Measurements from ENCODE around the gene PAK1. TPM values are rescaled to one million over a fixed set of nuclear protein-coding genes. Genes with fewer than 3 reads are reported as not detected.
"Not testable (repeated sequence)": the region's sequence is repeated elsewhere in the genome, so short reads cannot be mapped to it uniquely, and the experiment has no call there.

The PAK1 gene
- total RNA-seq, 1 donor from 2014 or later, result 54.8 TPM

DNA sequence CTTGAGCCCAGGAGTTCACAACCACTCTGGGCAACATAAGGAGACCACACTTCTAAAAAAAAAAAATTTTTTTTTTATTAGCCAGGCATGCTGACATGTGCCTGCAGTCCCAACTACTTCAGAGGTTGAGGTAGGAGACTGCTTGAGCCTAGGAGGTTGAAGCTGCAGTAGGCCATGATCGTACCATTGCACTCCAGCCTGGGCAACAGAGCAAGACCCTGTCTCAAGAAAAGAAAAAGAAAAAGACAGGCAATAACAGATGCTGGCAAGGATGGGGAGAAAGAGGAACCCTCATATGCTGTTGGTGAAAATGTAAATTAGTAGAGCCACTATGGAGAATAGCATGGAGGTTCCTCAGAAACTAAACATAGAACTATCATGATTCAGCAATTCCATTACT is 64.8 kb downstream of the PAK1 start:
- intact Hi-C loops (cut with micrococcal nuclease), result no loop called here

DNA sequence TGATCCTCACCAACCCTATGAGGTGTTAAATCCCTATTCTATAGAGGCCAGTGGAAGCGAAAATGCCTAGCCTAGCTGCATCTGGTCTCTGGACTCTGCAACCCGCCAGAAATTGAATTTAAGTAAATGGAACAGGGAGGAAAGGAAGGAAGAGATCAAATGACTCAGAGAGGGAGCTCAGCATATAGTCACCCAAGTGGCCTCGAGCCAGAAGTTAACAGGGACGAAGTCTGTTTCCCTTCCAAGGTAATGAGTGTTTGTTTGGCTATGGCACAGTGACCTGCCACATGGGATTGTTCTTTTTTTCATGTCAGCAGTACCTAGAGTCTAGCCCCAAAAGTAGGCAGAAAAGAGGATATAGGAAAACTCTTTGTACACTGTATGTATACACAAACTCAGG is 66.3 kb downstream of the PAK1 start:
- intact Hi-C loops (cut with micrococcal nuclease), result no loop called here

DNA sequence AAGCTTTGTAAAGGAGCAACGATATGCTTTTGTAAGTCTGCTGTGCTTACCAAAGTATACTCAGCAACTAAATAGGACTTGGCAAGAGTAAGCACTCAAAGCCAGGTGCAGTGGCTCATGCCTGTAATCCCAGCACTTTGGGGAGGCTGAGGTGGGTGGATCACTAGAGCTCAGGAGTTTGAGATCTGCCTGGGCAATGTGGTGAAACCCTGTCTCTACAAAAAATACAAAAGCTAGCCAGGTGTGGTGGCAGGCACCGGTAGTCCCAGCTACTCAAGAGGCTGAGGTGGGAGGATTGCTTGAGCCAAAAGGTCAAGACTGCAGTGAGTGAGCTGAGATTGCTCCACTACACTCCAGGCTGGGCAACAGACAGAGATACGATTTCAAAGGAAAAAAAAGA is 67.5 kb downstream of the PAK1 start:
- intact Hi-C loops (cut with micrococcal nuclease), result no loop called here

DNA sequence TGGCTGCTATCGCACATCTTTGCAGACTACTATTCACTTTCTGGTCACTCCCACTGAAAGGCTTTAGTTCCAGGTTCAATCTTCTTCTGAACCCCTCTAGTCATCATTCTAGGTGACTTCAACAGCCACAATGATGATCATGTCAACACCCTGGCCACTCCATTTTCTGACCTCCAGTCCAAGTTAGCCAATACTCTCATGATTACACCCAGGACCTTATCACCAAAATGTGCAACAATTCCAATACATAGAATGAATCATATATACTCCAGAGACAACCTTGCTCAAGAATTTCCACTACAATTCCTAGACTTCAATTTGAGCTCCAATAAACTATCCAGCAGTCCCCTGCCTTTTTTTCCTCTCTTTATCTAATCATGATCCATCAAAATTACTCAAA is 70.7 kb downstream of the PAK1 start:
- intact Hi-C loops (cut with micrococcal nuclease), result no loop called here

DNA sequence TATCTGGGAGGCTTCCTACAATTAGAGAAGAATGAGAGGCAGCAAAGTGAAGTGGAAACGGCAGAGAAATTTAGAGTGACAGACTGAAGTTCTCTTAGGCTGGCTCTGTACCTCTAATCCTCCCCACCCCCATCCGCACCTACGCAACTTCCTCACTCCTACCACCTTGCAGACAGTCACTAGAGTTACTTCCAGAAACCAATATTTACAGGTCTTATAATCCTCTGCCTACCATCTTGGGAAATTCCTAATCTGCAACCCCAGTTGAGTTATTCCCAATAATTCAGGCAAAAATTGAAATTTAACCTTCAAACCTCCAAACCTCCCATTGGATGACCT is 71.7 kb downstream of the PAK1 start:
- intact Hi-C loops (cut with micrococcal nuclease), result no loop called here

DNA sequence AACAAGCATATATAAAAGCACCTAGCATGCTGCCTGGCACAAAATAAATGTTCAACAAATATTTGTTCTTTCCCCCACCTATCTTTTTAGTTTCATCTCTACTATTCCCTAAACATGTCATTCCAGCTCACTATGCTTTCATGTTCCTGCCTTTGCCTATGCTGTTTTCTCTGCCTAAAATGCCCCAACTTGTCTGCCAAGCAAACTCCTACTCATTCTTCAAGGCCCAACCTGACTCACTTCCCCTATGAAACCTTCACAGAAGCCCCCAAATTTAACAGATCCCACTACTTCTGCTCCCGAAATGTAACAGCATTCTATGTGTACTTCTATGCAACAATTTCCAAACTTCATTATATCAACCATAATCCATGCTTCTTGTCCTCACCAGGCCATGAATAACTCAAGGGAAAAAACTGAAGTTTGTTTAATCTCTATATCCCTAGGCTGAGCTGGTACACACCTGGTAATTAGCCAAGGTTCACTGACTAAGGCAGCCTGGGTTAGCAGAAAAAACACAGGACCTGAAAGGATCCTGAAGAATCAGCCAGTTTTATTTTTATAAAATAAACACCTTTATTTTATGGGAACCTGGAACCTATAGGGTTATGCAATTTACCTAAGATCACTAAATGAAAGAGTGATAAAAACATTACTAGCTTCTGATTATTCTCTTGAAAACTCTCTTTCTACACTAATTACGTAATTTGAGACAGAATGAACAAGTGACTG is 72.2 kb downstream of the PAK1 start:
- intact Hi-C loops (cut with micrococcal nuclease), result no loop called here

DNA sequence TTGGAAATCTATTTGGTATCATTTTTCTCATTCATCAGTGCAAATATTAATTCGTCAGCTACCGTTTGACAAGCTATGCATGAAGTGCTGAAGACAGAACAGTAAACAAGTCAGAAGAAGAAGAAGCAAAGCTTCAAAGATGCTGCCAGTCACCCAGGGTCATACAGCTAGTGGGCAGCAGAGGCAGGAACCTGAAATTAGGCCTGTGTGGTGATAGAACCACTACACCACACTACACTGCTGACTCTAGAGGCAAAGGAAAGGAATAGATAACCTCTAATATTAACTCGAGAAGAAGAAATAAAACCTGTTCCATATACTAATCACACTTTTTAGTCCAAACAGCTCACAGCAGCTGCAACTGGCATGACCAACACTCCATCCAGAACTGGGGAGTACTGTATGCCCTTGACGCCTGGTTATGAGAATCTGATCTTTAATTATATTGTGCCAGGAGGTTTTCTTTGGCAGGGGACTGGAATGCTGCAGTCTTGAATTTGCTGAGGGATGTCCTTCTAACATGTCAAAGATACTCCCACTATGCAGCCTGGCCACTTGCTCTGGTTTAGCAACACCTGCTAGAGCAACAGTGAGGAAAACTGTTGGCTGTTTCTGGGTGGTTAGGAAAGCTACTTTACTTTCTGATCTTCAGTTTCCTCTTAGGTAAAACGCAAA is 73.0 kb downstream of the PAK1 start:
- intact Hi-C loops (cut with micrococcal nuclease), result no loop called here

DNA sequence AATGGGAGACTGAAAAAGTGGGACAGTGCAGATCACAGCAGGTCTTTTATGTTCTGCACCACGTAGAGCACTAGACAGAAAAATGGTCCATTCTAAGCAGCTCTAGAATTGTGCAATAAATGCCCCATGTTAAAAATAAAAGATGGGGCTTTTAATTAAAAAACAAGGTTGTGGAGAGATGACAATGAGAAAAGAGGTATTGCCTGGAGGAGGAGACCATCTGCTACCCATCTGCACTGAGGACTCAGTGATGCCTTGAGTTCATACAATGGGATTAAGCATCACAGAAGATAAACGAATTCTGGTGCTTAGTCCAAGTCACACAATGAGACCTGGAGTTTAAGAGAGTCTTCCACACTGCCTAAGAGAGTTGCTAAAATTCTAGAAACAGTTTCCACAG is 73.6 kb downstream of the PAK1 start:
- intact Hi-C loops (cut with micrococcal nuclease), result no loop called here

DNA sequence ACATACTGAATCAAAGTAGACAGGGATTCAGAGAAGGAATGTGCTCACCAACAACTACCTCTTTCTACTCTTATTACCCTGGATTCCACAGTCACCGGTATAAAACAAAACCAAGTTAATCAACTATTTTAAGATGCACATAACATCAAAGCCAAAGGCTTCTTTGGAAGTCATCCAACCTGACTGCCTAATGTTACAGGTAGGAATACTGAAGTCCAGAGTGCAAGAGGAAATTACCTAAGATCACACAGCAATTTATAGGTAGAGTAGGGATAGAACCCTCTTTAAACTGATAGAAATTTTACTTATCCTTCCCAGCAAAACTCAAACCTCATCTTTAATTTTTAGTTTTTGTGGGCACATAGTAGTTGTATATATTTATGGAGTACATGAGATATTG is 76.3 kb downstream of the PAK1 start:
- intact Hi-C loops (cut with micrococcal nuclease), result no loop called here

DNA sequence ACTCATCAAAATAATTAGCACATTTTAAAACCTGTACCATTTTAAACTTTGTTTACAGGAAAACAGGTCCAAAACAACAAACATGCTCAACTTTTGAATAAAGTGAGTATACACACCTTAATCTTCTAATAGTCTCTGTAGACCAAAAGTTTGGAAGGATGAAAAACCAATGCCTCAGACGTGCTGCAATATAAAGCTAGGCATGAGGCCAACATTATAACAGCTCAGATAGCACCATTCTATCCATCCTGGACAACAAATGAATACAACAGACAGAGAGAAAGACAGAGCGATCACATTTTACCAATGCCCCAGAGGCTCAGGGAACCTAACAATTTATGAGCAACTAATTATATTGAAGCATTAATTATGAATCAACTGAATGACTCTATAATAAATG is 77.0 kb downstream of the PAK1 start:
- intact Hi-C loops (cut with micrococcal nuclease), result no loop called here

DNA sequence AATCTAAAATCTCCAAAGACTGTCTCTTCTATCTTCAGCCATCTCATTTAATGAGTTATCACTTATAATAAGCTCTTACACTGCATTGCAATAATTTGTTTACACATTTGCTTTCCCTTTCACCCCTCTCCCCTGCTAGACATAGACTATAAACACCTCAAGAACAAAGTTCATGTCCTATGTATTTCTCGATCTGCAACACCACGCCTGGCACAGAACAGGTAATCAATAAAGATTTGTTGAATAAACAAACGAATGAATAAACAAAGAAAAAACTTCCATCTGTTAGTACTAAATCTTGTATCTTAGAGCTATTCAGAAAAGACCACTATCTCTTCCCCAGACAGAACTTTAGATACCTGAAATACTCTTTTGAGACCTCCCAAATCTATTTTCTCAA is 77.6 kb downstream of the PAK1 start:
- intact Hi-C loops (cut with micrococcal nuclease), result no loop called here

DNA sequence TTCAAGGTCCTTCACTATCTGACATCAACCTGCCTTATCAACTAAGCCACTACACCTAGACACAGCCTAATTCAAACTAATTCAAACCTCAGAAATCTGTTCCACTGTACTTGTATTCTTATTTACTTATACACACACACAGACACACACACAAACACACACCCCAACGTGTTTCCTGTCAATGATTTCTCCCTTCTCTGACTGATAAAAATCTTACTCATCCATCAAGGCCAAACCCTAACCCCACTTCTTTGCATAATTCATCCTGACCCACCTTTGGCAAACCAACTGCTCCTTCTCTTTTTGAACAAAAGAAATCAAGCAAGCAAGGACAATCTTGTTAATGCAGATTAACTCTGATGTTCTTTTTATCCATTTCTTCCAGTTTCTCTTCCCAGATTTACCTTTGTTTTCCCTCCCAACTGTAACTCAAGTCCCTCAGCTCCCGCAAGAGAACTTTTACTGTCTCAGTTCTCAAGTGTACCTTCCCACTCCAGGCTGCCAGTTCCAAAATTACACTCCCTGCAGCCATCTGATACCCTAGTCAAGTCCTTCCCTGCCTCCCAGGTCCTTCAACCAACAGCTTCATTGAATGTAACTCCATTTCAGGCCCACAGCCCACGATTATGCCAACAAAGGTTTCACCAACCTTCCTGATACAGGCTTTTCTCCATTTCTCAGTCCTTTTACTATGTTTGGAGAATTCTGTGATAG is 78.3 kb downstream of the PAK1 start:
- intact Hi-C loops (cut with micrococcal nuclease), result no loop called here

DNA sequence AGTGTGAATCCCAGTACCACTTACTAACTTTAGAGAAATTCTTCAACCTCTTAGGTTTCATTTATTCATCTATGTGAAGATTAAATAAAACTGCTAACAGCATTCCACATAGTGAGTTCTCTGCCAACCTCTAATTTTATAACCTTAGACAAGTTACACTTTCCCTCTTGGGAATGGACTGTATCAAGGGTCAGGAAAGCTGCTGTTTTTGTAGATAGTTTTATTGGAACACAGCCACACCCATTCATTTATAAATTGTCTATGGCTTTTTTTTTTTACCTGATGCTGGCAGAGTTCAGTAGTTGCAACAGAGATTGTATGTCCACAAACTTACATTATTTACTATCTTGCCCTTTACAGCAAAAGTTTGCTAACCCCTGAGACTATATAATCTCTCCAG is 81.1 kb downstream of the PAK1 start:
- intact Hi-C loops (cut with micrococcal nuclease), result no loop called here

DNA sequence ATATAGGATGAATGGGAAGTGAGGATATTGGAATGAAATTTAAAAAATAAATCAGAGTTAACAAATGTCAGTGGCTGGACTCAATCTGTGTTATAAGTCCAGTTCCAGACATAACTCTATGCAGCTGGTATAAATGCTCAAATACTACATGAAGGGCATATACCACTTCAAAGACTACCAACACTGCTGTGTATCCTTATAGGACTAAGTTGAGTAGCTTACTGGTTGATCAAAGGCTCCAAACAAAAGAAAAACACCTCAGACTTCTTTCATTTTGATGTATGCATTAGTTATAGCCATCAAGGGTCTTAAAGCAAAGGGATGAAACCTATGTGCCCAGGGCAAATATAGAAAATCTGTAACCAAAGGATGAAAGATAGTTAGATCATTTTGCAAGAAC is 86.2 kb downstream of the PAK1 start:
- intact Hi-C loops (cut with micrococcal nuclease), result no loop called here

DNA sequence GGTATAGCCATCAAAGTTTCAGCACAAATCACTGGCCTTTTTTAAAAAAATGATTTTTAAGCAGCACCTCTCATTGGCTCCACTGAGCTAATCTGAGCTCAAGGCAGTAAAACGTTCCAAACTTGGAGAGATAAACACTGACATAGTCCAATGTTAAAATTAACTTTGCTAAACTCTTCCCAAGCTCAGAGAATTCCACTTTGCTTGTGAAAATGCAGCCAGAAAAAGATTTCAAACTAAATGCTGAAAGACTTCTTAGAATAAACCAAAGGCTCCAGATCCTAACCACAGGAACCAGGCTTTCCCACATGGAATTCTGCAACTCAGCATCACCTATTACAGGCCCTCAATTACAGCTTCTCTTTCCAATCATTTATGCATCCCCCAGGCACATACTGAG is 87.7 kb downstream of the PAK1 start:
- intact Hi-C loops (cut with micrococcal nuclease), result no loop called here

DNA sequence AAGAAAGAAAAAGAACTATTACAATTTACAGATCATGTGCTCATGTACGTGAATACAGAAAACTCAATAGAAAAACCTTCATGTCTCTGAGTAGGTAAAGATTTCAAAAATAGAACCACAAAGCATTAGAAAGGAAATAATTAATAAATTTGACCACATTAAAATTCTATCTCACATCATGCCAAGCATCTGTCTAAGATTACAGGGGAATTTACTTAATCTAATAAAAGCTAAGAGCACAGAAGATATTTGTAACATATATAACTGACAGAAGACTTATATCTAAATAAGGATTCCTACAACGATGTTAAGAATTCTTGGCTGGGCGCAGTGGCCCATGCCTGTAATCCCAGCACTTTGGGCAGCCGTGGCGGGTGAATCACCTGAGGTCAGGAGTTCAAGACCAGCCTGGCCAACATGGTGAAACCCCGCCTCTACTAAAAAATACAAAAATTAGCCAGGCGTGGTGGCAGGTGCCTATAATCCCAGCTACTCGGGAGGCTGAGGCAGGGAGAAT is 88.6 kb downstream of the PAK1 start:
- intact Hi-C loops (cut with micrococcal nuclease), result not testable (repeated sequence)

DNA sequence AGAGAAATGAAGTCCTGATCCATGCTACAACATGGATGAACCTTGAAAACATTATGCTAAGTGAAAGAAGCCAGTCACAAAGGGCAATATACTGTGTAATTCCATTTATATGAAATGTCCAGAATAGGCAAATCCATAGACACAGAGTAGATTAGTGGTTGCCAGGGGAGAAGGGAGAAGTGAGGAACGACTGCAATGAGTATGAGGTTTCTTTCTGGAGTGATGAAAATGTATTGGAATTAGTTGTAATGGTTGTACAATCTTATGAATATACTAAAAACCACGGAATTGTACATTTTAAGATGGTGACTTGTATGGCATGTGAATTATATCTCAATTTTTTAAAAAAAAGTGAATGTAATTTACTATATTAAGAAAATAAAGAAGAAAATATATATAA is 89.3 kb downstream of the PAK1 start:
- intact Hi-C loops (cut with micrococcal nuclease), result no loop called here

DNA sequence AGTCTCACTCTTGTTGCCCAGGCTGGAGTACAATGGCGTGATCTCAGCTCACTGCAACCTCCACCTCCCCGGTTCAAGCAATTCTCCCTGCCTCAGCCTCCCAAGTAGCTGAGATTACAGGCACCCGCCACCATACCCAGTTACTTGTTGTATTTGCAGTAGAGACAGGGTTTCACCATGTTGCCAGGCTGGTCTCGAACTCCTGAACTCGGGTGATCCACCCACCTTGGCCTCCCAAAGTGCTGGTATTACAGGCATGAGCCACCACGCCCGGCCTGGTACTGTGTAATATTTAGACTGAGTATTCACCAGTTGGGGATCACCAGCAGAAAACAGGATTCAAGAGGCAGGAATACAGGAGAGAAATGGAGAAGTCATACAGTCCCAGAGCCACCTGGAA is 90.5 kb downstream of the PAK1 start:
- intact Hi-C loops (cut with micrococcal nuclease), result not testable (repeated sequence)

DNA sequence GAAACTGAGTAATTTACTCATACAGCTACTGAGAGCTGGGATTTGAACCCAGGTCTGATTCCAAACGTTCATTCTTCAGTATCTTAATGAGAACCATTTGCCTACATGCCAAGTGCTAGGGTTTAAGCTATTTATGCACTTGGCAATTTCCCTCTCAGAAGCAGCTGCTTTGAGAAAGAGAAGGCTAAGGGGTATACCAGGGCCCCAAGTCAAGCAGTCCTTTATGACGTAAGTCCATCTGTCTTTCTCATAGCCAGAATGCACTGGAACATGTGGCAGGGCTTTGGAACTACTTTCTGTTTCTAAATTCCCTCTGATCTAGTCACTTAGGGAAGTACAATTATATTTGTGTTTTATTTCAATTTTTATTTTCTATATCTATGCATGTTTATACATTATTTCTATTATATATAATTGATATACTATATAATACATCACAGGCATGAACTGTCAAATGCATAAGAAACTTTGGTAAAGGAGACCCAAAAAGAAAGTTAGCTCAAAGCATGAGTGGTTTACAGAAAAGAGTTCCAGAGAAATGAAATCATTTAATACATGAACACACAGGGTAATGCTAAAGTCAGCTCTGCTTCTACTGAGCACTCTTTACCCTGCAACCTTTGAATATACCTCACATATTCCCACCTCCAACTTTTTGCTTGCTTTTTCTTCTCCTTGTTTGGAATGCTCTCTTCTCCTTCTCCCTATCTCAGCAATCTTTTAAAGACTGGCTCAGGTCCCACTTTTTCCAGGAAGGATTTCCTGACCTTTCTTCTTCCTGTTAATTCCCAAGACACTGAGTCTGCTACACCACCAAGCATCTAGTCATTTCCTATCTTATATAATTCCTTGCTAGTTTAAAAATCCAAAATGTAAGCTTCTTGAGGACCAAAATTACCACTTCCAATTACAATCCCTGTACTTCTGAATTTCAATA is 91.9 kb downstream of the PAK1 start:
- intact Hi-C loops (cut with micrococcal nuclease), result no loop called here

DNA sequence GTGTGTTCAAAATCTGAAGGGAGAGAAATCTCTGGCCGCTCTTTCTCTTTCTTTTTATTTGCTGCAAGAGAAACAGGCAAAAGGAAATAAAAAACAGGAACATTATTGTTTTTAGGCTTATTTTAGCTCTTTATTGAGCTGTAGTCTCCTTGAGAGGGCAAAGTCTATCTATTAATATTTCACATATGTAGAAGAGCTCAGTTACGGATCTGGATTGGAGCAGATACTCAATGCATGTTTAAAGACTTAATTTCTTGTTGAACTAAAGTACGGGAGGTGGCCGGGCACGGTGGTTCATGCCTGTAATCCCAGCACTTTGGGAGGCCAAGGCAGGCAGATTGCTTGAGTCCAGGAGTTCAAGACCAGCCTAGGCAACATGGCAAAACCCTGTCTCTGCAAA is 94.0 kb downstream of the PAK1 start:
- intact Hi-C loops (cut with micrococcal nuclease), result no loop called here

DNA sequence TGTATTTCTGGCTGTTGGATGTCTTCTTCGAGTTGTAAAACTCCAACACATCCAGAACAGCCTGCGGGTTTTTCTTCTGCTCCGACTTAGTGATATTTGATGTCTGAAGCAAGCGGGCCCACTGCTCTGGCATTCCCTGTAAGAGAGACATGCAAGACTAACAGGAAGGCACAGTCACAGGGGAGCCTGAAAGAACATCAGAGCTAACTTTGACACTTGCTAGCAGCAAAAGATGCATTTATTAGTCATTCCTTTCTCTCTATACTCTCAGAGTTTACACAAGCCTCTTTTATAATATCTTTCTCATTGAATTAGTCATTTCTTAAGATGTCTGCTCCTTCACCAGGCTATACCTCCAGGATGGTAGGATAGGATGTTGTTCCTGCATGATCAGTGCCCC is 94.6 kb downstream of the PAK1 start:
- intact Hi-C loops (cut with micrococcal nuclease), result no loop called here

Measured in T-helper 1 cell treated with Interleukin-12 subunit alpha and Interleukin-12 subunit beta and Interleukin-4 antibody, amounts not matched to agents 30 ng/mL and 1 ng/mL, for 36 hours (primary cell).